ENCODE measurements around the gene GGN. TPM values are rescaled to one million over a fixed set of nuclear protein-coding genes. Genes with fewer than 3 reads are reported as not detected.
A peak's percentile ranks its signal among the peaks of the same experiment; 100 is the strongest.
"Not testable (repeated sequence)": the region's sequence is repeated elsewhere in the genome, so short reads cannot be mapped to it uniquely, and the experiment has no call there.

GGN gene
- total RNA-seq, 1 donor from 2014 or later = 46.9 TPM

DNA sequence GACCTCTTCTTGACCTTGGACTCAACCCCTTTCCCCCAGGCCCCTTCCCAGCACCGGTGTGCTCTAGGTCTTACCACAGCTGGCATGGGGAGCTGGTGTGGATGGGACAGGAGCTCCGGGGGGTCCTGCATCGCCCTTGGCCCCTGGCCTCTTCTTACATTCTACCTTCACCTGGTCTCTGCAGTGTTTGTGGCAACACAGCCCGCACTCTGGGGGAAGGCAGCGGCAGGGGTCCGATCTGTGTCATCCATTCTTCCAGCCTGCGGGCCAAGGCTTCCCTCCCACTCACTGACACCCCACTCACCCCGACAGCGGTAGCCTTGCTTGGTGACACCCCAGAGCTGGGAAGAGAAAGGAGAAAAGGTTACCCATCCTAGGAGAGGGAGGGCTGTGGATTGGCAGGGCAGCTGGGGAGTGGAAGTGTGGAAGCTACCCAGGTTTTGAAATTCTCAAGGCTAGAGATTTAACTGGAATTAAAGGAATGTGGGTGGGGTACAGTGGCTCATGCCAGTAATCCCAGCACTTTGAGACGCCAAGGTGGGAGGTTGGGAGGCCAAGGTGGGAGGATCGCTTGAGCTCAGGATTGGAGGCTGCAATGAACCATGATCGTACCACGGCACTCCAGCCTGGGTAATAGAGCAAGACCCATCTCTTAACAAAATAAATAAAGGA lies 23.3 kb upstream of the GGN start:
- Histone ChIP-seq H3K4me1 (no peaks in the 10 kb centered on the region), H3K4me3 (no peak overlapping the region), H3K9me3 (no peaks in the 10 kb centered on the region), H3K27ac (no peak overlapping the region), H3K36me3 (peaks cover 9 to 12% of the 10 kb centered on the region in 2 donors), H3K27me3 (no peaks in the 10 kb centered on the region)
- TF ChIP-seq, protein P1, sequence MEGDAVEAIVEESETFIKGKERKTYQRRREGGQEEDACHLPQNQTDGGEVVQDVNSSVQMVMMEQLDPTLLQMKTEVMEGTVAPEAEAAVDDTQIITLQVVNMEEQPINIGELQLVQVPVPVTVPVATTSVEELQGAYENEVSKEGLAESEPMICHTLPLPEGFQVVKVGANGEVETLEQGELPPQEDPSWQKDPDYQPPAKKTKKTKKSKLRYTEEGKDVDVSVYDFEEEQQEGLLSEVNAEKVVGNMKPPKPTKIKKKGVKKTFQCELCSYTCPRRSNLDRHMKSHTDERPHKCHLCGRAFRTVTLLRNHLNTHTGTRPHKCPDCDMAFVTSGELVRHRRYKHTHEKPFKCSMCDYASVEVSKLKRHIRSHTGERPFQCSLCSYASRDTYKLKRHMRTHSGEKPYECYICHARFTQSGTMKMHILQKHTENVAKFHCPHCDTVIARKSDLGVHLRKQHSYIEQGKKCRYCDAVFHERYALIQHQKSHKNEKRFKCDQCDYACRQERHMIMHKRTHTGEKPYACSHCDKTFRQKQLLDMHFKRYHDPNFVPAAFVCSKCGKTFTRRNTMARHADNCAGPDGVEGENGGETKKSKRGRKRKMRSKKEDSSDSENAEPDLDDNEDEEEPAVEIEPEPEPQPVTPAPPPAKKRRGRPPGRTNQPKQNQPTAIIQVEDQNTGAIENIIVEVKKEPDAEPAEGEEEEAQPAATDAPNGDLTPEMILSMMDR (IDR thresholded peaks at IDR 0.05) = no peak
- DNase-seq (ENCODE audit: low spot score in 2 of 2) = no peak
- intact Hi-C loops (cut with DNase I) = no loop called here

GRCh38 chr19:38410407-38410806 lies 22.6 kb upstream of the GGN start:
- H3K27me3 ChIP-seq; H3K27ac ChIP-seq; H3K4me3 ChIP-seq; DNase-seq (ENCODE audit: low spot score in 2 of 2); intact Hi-C loops (cut with DNase I); H3K4me1 ChIP-seq; H3K9me3 ChIP-seq: not testable (repeated sequence)
- peaks cover 12% of the 10 kb centered on the region in 2 donors for H3K36me3 ChIP-seq

DNA sequence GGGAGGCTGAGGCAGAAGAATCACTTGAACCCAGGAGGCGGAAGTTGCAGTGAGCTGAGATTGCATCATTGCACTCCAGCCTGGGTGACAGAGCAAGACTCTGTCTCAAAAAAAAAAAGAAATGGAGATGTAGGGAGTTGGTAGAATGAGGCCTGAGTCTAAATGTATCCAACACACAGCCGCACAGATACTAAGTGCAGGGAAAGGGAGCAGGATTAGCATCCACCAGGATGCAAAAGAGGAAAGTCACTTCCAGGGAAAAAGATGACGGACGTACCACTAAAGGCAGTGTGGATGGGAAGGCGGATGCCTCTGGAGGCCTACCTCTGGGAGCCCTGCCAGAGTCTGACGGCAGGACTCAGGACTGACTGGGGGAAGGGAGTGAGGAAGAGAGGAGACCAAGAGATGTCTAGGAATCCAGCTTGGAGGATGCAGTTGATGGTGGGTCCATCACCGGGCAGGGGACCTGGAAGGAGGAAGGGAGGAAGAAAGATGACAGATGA lies 21.8 kb upstream of the GGN start:
- TF ChIP-seq, protein P1 (IDR thresholded peaks at IDR 0.05) = no peak
- intact Hi-C loops (cut with DNase I) = no loop called here
- Histone ChIP-seq H3K36me3 (peaks cover 12 to 19% of the 10 kb centered on the region in 2 donors), H3K4me1 (no peaks in the 10 kb centered on the region), H3K27ac (no peak overlapping the region), H3K4me3 (no peak overlapping the region), H3K9me3 (no peaks in the 10 kb centered on the region), H3K27me3 (no peaks in the 10 kb centered on the region)
- DNase-seq (ENCODE audit: low spot score in 2 of 2) = no peak

DNA sequence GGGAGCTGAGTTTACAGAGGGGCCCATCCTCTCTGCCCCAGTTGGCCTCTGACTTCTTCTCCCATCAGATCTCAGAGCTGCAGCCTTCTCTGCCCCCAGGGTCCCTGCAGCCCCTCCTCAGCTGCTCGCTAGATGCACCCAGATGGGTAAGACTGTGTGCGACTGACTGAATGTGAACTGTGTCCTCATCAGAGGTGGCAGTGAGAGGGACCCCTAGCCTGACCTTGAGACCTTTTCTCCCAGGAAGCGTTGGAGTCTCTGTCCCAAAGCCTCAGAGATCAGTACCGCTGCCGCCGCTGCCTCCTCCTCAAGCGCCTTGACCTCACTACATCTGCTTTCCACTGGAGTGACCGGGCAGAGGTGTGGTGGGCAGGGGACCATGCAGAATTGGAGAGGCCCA lies 17.4 kb upstream of the GGN start:
- H3K36me3 ChIP-seq = peaks cover 12 to 19% of the 10 kb centered on the region in 2 donors
- no peaks in the 10 kb centered on the region for H3K9me3 ChIP-seq
- intact Hi-C loops (cut with DNase I) = no loop called here
- H3K4me3 ChIP-seq = no peak overlapping the region
- TF ChIP-seq, protein P1 (IDR thresholded peaks at IDR 0.05) = no peak
- peaks cover 0 to 11% of the 10 kb centered on the region in 2 donors for H3K4me1 ChIP-seq
- H3K27me3 ChIP-seq = no peaks in the 10 kb centered on the region
- H3K27ac ChIP-seq = no peak overlapping the region
- DNase-seq (ENCODE audit: low spot score in 2 of 2) = no peak

DNA sequence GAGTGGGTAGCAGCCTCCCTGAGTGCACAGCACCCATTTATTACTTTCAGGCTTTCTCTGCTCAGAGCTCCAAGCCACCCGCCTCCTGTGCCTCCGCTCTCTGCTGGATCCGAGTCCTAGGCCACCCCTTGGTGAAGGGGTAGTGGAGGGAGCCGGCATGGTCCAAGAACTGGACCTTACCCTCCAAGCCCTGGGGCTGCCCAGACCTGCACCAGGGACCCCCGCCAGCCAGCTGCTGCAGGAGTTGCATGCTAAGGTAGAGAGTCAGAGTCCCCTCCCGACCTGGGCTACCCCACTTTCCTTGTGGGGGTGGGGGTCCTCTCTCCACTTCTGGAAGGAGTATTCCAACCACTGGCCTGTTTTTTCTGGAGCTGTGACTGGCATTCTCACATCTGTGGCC lies 17.0 kb upstream of the GGN start:
- H3K4me3 ChIP-seq = no peak overlapping the region
- H3K27ac ChIP-seq = no peak overlapping the region
- DNase-seq (ENCODE audit: low spot score in 2 of 2) = no peak
- peaks cover 0 to 11% of the 10 kb centered on the region in 2 donors for H3K4me1 ChIP-seq
- TF ChIP-seq, protein P1 (IDR thresholded peaks at IDR 0.05) = no peak
- intact Hi-C loops (cut with DNase I) = loop anchor here (5.0 kb wide), 1 partner anchor 497 kb away; no protein-coding TSS in a partner anchor
- peaks cover 12 to 19% of the 10 kb centered on the region in 2 donors for H3K36me3 ChIP-seq
- no peaks in the 10 kb centered on the region for H3K9me3 ChIP-seq
- no peaks in the 10 kb centered on the region for H3K27me3 ChIP-seq

- intact Hi-C loops (cut with DNase I) = loop anchor here (1.0 to 5.0 kb wide), 7 partner anchors 15 to 527 kb away; partner anchors contain the start of genes GGN, MRPS12, PSMD8 and SARS2
- peaks cover 9 to 19% of the 10 kb centered on the region in 2 donors for H3K36me3 ChIP-seq
- H3K4me1 ChIP-seq = peaks cover 0 to 11% of the 10 kb centered on the region in 2 donors
- peak within 1 kb of the TSS; percentile 72 to 73 for H3K27ac ChIP-seq
- H3K9me3 ChIP-seq = no peaks in the 10 kb centered on the region
- H3K4me3 ChIP-seq = peak within 1 kb of the TSS; percentile 93
- TF ChIP-seq, protein P1 (IDR thresholded peaks at IDR 0.05) = peak; percentile 95 to 97 (median 96)
- DNase-seq (ENCODE audit: low spot score in 2 of 2) = peak; percentile 92 to 99
- H3K27me3 ChIP-seq = no peaks in the 10 kb centered on the region
Measured at GRCh38 chr19:38402967-38403674, 15.3 kb upstream of the GGN start, which contains the start of gene FAM98C. Gene FAM98C (plus strand): TSS chr19:38403093. CDS start chr19:38403154, 61 bp downstream.
